HG03378 (cell line): ENCODE data around the gene NADK.
A peak's percentile ranks its signal among the peaks of the same experiment; 100 is the strongest.
"Not testable (repeated sequence)": the region's sequence is repeated elsewhere in the genome, so short reads cannot be mapped to it uniquely, and the experiment has no call there.

ENCODE experiments used
- ATAC-seq: cut with Tn5 transposase; IDR thresholded peaks from one replicate; pipeline ENCODE4 v1.9.1; 2021; ENCODE audit warnings: mild to moderate bottlenecking, moderate library complexity; ENCODE audit not compliant: unreplicated experiment

The NADK gene

DNA sequence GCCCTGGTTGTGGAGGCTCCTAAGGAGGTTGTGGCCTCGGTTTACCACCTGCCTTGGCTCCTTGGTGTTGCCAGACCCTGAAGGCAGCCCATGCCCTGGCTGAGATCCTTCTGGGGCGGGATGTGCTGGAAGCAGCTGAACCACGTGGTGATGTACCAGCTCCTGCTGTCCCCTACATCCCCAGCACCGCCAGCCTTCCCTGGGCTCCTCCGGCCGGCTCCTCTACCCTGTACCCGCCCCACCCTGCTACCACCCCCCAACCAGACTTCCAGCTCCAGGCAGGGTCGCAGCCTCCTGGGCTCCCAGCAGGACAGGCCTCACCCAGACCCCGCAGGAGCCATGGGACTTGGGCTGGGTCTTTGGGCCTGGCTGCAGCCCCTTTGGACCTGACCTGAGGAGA is 28.3 kb downstream of the NADK start:
- not testable (repeated sequence) for ATAC-seq

DNA sequence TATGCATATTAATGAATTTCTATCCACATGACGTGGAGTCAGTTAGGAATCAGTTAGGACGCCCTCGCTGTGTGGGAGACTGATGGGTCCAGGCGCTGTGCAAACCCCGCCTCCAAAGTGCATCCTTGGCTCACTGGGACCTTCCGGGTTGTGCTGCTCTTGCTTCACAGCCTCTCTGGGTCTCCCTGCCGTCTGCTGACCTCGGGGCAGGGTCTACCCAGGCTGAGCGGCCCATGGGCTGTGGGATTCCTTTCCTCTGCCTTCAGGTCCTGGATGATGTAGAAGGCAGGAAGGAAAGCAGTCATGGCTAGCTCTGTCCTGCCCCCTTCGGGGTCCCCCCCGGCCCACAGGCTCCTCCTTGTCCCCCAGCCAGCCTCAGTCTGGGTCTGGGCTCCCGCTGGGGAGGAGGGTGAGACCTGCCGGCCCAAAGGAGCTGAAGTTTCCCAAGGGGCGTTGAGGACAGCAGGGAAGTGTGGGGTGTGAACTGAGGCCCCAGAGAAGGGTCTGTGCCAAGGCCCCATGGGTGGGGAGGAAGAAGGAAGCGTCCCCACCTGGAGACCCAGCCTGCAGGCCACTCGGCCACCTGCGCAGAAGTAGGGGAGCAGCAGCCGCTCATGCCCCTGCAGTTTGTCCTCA is 29.5 kb downstream of the NADK start:
- no peak for ATAC-seq

DNA sequence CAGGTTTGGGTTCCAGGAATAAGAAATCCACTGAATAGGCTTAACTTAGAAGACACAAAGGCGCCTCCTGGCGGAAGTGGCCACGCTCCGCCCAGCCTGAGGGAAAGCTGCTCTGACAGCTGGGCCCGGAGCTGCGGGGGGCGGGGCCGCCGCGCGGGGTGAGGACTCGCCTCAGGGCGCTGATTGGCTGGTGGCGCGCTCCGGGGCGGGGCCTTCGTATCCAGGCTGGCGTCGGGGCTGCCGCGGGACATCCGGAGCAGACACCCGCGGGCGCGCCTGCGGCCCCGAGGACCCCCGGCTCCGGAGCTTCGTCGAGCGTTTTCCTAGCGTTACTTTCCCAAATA is 31.7 kb downstream of the NADK start:
- not testable (repeated sequence) for ATAC-seq

DNA sequence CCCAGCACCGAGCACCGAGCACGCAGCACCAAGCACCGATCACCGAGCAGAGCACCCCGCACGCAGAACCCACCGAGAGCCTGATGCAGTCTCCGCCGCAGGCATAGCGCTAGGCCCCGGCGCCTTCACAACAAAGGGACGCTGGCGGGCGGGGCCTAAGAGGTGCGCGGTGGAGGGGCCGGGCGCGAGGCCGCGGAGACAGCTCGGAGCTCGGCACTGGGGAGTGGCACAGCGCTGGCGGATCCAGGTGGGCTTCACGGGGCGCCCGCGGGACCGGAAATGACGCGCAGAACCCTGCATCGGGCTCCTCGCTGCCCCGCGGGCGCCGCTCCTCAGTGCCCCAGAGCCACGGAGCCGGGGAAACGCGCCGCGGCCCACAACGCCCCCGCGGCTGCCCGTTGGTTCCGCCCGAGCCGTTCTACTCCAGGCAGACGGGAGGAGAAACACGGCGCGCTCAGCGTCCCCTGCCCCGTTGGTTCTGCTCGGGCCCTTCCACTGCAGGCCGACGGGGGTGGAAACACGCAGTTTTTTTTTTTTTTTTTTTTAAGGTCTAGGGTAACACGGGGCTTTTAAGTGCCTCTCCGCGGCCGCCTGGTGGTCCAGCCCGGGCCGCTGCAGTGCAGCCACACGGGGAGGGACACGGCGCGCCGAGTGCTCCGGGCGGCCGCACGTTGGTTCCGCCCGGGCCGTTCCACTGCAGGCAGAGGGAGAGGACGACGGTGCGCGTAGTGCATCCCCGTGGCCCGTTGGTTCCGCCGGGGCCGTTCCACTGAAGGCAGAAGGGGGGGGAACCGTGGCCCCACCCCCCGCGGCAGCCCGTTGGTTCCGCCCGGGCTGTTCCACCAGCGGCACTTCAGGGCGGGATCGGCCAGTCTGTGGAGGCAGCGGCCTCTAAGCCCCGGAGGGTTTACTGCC is 32.4 kb downstream of the NADK start:
- peak; percentile 74 for ATAC-seq

DNA sequence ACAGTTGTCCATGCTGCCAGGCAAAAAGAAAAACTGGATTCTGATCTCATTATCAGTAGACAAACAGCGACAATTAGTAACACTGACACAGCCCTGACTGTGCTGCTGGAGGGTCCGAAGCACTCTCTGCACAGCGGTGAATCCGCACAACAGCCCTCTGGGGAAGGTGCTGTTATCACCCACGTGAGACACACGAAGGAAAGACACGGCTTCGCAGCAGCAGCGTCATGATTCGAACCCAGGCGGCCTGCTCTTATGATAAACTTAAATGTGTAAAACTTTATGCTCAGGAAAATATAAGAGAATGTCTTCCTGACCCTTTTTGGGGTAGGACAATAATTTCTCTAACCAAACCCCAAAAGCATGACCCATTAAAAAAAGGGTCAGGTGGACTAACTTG is 35.7 kb downstream of the NADK start:
- ATAC-seq: not testable (repeated sequence)

DNA sequence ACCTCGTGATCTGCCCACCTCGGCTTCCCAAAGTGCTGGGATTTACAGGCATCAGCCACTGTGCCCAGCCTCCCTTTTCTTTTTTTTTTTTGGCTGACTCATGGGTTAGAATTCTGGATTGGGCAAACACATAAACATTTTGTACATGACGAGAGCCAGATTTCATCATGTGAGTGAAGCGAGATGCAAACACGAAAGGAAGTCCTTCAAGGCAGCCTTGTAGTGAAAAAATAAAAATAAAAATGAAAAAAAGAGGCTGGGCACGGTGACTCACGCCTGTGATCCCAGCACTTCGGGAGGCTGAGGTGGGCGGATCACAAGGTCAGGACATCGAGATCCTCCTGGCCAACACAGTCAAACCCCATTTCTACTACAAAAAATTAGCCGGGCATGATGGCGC is 37.3 kb downstream of the NADK start:
- not testable (repeated sequence) for ATAC-seq

DNA sequence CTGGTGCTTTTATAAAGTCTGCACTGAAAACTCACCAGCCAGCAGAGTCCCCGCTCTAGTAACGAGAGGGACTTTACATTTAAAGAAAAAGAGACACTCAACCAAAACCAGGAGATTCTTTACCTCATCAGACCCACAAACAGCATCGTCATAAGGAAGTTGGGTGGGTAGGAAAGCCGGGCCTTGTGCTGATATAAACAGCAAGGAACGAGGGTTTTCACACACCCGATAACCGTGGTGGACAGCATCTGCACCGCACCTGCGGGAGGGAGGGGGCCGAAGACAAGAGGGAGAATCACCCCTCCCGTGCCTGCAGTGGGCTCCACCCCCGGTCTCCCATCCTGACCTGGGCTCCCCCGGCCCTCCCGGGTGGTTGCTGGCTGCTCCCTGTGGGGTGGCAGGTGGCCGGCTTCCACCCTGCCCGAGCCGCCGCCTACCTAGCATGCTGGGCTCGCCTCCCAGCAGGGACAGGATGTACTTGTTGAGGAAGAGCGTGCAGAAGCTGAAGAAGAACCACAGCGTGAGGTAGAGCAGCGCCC is 39.4 kb downstream of the NADK start:
- ATAC-seq: not testable (repeated sequence)

DNA sequence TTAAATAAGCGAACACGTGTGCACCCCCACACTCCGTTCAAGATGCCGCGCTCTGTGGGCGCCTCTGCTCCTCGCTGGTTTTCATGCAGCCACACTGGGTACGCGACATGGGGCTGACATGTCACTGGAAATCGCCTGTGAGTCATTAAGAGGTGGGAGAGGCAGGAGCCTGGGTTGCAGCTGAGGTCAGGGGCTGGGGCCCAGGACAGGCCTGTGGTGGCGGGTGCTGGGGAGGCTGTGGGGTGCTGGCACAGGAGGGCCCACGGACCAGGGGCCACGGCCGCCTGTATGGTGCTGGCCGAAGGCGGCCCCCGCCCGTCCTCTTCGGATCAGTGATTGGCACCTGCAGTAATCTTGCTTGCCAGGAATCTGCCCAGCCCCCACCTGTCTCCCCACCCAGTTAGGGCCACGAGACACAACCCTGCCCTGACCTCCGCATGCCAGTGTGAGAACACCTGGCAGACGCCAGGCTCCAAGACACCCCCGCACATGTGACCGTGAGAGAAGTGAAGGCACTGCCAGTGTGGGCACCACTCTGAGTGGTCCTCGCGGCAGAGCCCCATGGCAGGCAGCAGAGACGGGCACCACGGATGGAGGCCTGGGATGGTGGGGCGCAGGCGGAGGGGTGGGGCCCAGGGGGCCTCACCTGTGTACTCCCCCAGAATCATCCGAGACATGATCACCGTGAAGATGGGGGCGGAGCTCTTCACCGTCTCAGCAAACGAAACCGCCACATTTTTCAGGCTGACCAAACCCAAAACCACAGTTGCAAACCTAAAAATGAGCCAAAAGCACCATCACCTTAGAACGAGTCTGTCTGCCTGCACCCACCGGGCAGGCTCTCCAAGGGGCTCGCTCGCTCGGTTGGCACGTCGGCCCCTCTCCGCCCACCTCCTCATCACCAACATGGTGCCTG is 40.3 kb downstream of the NADK start:
- ATAC-seq: not testable (repeated sequence)

DNA sequence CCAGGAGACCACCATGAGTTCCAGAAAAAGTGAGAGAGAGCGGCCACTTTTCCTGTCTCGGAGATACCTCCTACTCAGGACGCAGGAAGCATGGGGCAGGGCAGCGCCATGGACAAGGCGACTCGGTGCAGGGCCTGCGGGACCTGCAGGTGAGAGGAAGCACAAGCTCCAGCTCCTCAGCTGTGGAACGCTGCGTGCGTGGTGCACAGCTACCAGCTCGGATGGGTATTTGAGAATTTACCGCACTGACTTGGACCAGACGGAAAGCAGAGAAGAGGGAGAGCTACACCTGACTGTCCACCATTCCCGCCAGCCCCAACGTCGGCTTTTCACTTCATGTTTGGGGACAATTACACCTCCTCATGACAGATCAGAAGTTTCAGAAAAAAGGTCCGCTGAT is 45.9 kb downstream of the NADK start:
- ATAC-seq: no peak

DNA sequence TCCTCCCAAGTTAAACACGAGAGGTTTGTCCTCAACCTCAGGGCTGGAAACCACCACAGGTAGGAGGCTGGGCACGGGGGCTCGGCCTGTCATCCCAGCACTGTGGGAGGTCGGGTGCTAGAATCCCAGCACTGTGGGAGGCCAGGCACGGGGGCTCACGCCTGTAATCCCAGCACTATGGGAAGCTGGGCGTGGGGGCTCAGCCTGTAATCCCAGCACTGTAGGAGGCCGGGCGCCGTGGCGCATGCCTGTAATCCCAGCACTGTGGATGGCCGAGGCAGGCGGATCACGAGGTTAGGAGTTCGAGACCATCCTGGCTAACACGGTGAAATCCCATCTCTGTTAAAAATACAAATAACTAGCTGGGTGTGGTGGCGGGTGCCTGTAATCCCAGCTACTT is 47.4 kb downstream of the NADK start:
- no peak for ATAC-seq

DNA sequence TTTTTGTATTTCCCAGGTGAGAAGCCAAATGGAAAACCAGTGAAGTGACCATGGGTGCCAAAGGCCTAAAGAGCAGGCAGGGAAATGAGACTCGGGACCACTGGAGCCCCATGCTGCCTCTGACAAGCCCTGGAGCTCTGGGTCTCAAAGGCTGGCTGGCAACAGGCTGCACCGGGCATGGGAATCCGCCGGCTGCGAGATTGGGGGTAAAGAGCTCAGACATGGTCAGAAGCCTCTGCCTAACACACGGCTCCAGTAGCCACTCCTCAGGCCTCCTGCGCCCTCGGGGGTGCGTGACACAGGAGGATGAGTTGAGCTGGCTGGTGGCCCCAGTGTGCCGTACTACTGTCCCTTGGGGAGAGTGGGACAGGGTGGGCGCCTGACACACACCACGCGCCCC is 48.0 kb downstream of the NADK start:
- ATAC-seq: not testable (repeated sequence)

DNA sequence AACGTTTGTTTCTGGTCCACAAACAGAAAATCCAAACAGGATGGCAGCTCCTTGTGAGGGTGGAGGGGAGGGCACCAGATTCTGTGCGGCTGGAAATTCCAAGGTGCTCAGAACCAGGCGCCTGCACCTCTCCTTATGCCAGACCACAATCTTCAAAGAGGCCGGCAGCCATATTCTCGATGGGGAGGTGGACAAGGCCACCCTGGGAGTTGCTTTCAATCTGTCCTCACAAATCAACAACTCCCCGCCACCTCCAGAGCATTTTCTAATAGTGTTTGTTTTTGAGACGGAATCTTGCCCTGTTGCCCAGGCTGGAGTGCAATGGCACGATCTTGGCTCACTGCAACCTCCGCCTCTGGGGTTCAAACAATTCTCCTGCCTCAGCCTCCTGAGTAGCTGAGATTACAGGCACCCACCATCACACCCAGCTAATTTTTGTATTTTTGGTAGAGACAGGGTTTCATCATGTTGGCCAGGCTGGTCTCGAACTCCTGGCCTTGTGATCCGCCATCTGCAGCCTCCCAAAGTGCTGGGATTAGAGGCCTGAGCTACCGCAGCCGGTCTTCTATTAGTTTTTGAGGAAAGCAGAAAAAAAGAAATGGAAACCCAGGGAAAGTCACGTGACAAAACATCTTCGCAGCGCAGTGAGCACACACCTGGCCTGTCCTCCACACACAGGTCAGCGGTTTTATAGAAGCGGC is 49.0 kb downstream of the NADK start:
- not testable (repeated sequence) for ATAC-seq

DNA sequence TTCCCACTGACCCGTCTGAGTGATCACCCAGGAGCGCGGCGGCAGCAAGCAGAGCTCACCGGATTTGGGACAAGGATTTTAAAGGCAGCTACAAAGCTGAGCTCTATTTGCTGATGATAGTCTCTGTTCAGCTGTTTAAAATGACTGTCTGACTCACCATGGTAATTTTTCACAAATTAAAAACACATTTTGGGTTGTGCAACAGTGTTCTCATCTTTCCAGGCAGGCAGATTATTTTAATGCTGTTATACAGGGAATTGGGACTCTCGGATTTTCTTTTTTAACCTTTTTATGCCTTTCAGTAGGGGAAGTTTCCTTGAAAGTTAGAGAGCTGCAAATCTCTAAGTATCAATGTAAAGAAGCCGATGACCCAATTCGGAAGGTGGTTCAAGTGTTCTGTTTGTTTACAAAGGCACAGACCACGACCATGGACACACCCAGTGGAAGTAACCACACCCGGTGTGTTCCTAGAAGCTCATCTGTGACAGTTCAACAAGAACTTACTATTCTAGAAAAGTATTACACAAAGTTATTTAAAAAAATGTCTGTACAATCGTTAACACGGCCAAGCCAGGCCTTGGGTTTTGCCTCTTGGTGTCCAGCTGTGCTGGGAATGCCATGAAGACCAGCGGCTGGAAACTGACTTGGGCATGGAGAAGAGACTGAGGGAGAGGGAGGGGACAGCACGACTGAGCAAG is 49.8 kb downstream of the NADK start:
- ATAC-seq: not testable (repeated sequence)

DNA sequence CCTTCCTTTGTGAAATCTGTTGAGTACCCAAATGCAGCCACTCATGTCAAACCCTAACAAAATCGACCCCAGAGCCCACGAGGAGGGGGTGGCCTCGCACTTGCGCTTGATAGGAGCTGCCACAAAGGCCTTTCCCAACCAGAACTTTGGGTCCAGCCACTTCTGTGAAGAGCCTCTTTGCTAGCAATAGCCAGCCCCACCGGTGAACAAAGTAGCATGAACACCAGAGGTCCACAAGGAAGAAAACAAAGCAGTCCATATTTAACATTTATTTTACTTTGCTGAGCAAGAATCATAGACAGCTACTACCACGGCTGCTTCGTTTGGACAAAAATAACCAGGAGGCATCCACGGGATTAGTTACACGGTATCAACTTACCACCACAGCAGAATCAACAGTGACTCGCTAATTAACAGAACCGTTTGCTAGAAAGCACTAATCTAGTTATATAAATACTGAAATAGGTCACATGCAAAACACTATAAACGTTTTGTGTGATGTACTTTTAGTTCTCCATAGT is 51.1 kb downstream of the NADK start:
- ATAC-seq: not testable (repeated sequence)

DNA sequence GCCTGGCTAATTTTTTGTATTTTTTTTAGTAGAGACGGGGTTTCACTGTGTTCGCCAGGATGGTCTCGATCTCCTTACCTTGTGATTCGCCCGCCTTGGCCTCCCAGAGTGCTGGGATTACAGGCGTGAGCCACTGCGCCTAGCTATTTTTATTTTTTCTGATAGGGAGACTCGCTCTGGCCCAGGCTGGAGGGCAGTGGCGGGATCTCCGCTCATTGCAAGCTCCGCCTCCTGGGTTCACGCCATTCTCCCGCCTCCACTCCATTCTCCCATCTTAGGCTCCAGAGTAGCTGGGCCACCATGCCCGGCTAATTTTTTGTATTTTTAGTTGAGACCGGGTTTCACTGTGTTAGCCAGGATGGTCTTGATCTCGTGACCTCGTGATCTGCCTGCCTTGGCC is 52.2 kb downstream of the NADK start:
- ATAC-seq: not testable (repeated sequence)

DNA sequence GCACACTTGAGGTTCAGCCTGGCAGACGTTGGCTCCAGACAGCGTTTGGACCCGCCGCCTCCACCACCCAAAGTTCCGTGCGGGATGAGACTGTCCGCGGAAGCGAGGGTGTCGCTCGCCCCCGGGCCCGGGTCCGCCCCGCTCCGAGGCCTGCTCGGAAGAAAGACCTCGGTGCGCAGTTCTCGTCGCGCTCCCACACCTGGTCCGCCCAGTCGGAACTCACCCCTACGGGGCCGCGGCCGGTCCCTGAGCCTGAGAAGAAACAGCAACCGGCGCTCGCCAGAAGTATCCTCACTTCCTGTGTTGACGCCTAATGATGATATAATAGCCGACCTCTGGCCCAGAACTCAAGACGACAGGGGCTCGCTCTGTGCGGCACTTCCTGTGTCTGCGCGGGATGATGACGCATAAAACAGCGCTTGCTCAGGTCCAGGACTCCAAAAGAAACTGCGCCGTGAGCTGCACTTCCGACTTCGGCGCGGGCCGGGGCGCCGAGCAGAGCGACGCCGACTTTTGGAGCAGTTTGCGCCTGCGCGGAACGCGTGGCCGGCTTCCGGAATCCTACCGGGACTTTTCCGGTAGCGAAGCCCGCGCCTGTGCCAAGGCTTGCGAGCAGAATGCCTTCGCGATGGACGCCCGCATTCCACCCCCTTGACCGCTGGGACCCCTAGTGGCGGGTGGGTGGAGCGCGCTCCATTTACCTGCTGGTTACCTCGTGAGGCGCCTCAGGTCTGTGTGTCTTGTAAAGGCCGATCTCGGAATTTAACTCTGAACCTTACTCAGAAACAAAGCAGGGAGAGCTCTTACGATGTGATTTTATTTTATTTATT is 54.0 kb downstream of the NADK start, which contains the start of gene CDK11A:
Gene CDK11A (minus strand): TSS at position 323 of the 830 bp plus-strand sequence. CDS start 1,539 bp downstream, outside the sequence.
- peak; percentile 89 for ATAC-seq

DNA sequence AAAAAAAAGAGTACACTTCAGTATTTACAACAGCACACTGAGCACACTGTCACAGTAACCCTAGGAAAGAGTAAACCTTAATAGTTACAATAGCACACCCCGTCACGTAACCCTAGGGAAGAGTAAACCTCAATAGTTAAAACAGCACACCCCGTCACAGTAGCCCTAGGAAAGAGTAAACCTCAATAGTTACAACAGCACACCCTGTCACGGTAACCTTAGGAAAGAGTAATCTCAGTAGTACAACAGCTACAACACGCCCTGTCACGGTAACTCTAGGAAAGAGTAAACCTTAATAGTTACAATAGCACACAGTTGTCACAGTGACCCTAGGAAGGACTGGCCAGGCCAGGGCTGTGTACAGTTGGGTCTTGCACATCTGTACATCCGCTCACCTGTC is 57.1 kb downstream of the NADK start:
- no peak for ATAC-seq

DNA sequence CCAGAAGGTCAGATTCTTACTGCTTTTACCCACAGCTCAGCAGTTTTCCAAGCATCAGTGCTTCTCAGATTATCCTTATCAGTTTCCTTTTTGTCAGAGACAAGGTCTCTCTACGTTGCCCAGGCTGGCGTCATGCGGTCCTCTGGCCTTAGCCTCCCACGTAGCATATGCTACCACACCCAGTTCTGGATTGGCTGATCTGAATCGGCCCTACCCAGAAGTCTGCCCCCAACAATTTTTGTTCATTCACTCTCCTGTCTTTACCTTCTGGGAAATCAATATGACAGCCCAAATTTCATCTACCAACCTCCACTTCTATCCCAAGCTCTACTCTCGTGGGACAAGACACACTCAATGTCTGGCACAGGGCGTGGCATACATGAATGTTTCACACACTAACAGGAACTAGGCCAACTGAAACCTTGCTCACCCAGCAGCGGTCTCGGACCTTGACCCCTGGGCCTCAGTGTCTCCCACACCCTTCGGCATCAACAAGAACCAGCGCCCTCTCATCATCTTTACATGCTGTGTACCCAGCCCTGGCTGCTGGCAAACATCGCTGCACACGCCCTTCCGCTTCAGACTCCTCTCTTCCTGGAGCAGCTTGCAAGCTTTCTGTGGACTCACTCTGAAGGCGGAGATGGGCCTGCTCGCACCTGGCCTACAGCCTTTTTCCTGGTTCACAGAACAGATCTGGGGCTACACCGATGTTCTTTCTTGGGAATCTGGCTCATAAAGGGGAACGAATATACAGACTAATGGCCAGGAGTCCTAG is 63.0 kb downstream of the NADK start:
- ATAC-seq: not testable (repeated sequence)
